Immature natural killer cell (primary cell): ENCODE measurements around the gene GRIK4. TPM values are rescaled to one million over a fixed set of nuclear protein-coding genes. Genes with fewer than 3 reads are reported as not detected.
A peak's percentile ranks its signal among the peaks of the same experiment; 100 is the strongest.
"Not testable (repeated sequence)": the region's sequence is repeated elsewhere in the genome, so short reads cannot be mapped to it uniquely, and the experiment has no call there.

ENCODE experiments used
- DNase-seq, 3 donors: peaks; one replicate each; pipeline ENCODE4 v3.0.0; 2022; ENCODE audit warnings: mixed read lengths in 1 of 3
- H3K27ac Mint-ChIP-seq, 6 donors: one replicate each; pipeline ENCODE4 v1.8.0; 2020; ENCODE audit warnings: mixed read lengths in 6 of 6, mild to moderate bottlenecking in 5 of 6, inconsistent platforms in 4 of 6, moderate library complexity in 3 of 6
- H3K27me3 Mint-ChIP-seq, 3 donors: one replicate each; pipeline ENCODE4 v1.8.0; 2020 to 2021; ENCODE audit warnings: low read depth in 3 of 3, mild to moderate bottlenecking in 3 of 3, mixed read lengths in 3 of 3, moderate library complexity in 3 of 3, inconsistent platforms in 1 of 3
- H3K36me3 Mint-ChIP-seq, 3 donors: one replicate each; pipeline ENCODE4 v1.8.0; 2020; ENCODE audit warnings: mixed read lengths in 3 of 3, inconsistent platforms in 2 of 3, mild to moderate bottlenecking in 2 of 3
- H3K4me1 Mint-ChIP-seq, 2 donors: one replicate each; pipeline ENCODE4 v1.8.0; 2020; ENCODE audit warnings: inconsistent platforms in 2 of 2, mild to moderate bottlenecking in 2 of 2, mixed read lengths in 2 of 2, moderate library complexity in 1 of 2
- H3K4me3 Mint-ChIP-seq, 5 donors: one replicate each; pipeline ENCODE4 v1.8.0; 2020; ENCODE audit warnings: mild to moderate bottlenecking in 5 of 5, mixed read lengths in 5 of 5, inconsistent platforms in 3 of 5, moderate library complexity in 3 of 5
- H3K9me3 Mint-ChIP-seq, 6 donors: one replicate each; pipeline ENCODE4 v1.8.0; 2020; ENCODE audit warnings: mild to moderate bottlenecking in 6 of 6, mixed read lengths in 6 of 6, inconsistent platforms in 4 of 6, moderate library complexity in 3 of 6
- polyA plus RNA-seq, 3 donors: library from polyadenylated mRNA; unstranded; fragments of 300-500 nt; fragmentation: Illumina TruSeq; gene quantifications; one replicate each; pipeline ENCODE4 v1.2.3, GENCODE V29; 2021

Gene GRIK4
- polyA plus RNA-seq, 3 donors from 2014 or later: 0.85 to 3.6 (median 2.0) TPM

DNA sequence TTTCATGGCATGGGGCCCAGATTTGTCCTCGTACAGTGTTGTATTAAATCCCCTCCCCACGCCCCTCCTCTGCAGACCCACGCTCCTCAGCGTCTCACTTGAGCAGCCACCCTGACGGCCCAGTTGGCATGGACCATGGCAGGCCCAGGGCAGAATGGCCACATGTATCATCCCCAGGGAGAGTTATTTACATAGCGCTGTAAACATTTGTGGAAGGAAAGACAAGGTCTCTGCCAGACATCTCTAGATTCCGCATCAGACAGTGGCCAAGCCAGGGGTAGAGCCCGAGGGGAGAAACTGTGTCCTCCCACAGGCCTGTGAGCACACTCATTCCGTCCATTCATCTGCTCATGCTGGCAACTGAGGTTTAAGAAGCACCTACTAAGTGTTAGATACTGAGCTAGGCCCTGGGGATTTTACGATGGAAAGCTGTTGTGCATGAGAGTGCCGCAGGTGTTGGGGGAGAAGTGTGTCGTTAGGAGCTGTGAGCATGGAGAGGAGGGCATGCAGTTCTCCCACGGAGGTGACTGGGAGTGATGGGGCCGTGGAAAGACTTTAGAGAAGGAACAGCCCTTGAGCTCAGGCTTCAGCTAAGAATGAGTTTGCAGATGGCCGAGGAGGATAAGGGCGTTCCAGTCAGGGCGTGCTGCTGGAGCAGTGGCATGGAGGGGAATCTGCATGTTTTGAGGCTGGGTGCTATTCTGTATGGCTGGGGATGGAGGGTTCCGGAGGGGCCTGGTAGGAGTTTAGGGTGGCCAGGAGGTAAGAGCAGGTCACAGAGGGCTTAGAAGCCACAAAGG is 94.9 kb downstream of the GRIK4 start:
- H3K9me3 Mint-ChIP-seq: no peaks in the 10 kb centered on the region
- H3K27me3 Mint-ChIP-seq: peaks cover 1 to 7% (median 4%) of the 10 kb centered on the region in 3 donors
- H3K4me3 Mint-ChIP-seq: no peak overlapping the region
- H3K36me3 Mint-ChIP-seq: no peaks in the 10 kb centered on the region
- H3K4me1 Mint-ChIP-seq: peaks cover 5 to 12% of the 10 kb centered on the region in 2 donors
- no peak for DNase-seq
- H3K27ac Mint-ChIP-seq: peak overlapping the region in 1 of 6 donors; percentile 51

DNA sequence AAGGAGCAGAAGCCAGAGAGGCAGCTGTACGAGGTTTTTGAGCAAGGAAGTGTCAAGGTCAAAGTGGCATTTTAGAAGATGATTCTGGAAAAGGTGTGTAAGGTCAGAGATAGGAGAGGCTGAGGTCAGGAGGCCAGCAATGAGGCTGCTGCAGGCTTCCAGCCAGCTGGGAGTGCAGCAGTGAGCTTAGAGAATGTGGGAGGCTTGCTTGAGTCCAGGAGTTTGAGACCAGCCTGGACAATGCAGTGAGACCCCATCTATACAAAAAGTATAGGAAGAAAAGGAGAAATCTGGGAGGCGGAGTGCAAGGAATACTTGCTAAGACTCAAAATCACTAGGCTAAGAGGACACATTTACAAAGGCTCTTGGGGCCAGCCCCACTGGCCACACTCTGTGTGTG is 96.5 kb downstream of the GRIK4 start:
- H3K27ac Mint-ChIP-seq: no peak overlapping the region
- H3K9me3 Mint-ChIP-seq: no peaks in the 10 kb centered on the region
- H3K4me1 Mint-ChIP-seq: peaks cover 17 to 25% of the 10 kb centered on the region in 2 donors
- DNase-seq: no peak
- H3K4me3 Mint-ChIP-seq: no peak overlapping the region
- H3K36me3 Mint-ChIP-seq: no peaks in the 10 kb centered on the region
- H3K27me3 Mint-ChIP-seq: peaks cover 0 to 7% (median 1%) of the 10 kb centered on the region in 3 donors

DNA sequence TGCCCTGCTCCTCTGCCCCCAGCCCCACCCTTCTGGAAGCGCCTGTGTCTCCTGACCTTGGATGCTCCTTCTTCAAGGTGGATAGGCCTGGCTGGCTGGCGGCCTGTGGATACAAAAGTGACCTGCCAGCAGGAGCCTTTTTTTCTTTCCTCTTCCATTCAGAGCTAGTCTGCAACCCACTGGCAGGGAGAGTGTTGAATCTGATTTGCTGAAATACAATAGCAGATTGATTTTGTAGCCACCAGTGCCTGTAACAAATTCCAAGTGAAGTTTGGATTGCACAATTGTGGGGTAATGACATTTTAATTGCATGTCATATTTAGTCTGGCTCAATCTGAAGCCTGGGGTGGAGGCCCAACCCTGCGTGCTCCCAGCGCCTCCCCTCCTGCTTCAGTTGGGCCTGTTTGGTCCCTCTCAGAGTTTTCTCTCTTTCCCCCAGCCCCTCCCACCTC is 97.2 kb downstream of the GRIK4 start:
- peaks cover 0 to 7% (median 1%) of the 10 kb centered on the region in 3 donors for H3K27me3 Mint-ChIP-seq
- H3K4me1 Mint-ChIP-seq: peaks cover 24 to 32% of the 10 kb centered on the region in 2 donors
- H3K4me3 Mint-ChIP-seq: no peak overlapping the region
- no peaks in the 10 kb centered on the region for H3K36me3 Mint-ChIP-seq
- no peak overlapping the region for H3K27ac Mint-ChIP-seq
- H3K9me3 Mint-ChIP-seq: no peaks in the 10 kb centered on the region
- no peak for DNase-seq

DNA sequence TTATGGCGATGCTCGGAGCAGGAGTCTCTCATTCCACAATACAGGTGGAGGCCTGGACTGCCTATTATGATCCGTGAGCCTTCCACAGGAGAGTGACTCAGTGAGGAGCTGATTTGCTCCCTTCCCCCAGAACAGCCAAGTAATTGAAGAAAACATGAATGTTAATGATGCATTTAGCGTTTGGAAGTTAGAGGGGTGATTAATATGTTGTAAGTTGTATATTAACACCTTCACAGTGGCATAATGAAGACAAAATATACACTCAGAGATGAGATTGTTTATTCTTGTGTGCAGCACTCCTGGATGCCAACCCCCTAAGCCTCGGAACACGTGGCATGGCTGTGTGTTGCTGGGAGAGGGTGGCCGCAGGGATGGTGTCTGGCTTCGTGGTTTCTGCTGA is 98.6 kb downstream of the GRIK4 start:
- DNase-seq: no peak
- Mint-ChIP-seq H3K9me3 (no peaks in the 10 kb centered on the region), H3K27me3 (peaks cover 0 to 3% (median 2%) of the 10 kb centered on the region in 3 donors), H3K4me1 (peaks cover 28 to 38% of the 10 kb centered on the region in 2 donors), H3K36me3 (no peaks in the 10 kb centered on the region), H3K27ac (peak overlapping the region in 1 of 6 donors; percentile 52), H3K4me3 (no peak overlapping the region)

DNA sequence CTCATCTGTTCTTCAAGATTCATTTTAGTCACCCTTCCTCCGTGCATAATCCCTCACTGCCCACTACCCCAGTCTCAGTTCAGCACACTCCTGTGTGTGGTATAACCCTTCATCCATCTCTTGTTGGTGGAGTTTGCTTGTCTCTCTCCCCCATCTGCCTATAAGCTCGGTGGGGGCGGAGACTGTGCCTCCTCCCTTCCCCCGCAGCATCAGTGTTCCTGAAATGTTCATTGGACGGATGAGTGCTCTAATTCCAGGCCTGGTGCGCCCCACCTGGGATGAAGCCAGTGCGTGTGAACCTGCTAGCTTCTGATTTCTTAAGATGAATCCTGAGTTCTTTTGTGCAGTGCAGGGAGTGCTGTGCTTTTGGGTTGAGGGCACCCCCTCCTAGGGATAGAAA is 100.0 kb downstream of the GRIK4 start:
- H3K4me1 Mint-ChIP-seq: peaks cover 28 to 38% of the 10 kb centered on the region in 2 donors
- no peak overlapping the region for H3K27ac Mint-ChIP-seq
- DNase-seq: no peak
- no peaks in the 10 kb centered on the region for H3K36me3 Mint-ChIP-seq
- no peak overlapping the region for H3K4me3 Mint-ChIP-seq
- H3K9me3 Mint-ChIP-seq: no peaks in the 10 kb centered on the region
- H3K27me3 Mint-ChIP-seq: peaks cover 2% of the 10 kb centered on the region in 3 donors

DNA sequence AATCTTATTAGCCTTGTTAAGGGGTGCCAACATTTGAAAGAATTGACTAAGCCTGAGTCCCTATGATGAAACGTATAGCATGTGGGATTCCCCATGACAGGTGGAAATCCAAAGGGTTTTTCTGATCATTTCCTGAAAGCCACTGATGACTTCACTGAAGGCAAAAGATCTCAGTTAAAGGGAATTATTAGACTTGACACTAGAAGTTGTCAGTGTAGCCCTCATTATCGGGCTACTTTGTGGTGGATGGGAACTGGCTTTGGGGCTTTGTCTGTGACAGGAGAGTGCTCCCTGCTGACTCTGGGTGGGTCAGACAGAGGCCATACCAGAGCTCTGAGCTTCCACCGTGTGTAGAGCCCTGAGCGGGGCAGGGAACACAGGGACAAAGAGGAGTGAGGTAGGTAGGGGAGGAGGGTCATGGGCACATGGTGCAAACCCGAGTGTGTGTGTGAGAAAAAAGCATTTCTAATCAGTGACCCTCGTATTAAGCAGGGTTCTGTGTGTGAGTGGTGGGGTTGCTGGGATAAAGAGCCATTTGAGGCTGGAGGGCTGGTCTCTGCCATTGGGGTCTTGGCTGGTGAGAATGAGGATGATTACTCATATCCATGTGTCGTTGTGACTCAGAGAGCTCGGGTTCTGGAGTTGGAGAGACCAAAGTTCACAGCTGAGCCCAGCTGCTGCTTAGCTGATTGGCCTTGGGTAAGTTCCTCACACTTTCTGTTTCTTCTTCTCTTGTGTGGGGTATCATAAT is 101.1 kb downstream of the GRIK4 start:
- Mint-ChIP-seq H3K36me3 (no peaks in the 10 kb centered on the region), H3K27ac (peak overlapping the region; percentile 72 to 98 (median 90)), H3K4me3 (peak overlapping the region; percentile 57 to 75 (median 66)), H3K9me3 (peaks cover 0 to under 1% (median 0%) of the 10 kb centered on the region in 6 donors), H3K4me1 (peaks cover 28 to 38% of the 10 kb centered on the region in 2 donors), H3K27me3 (peaks cover 2% of the 10 kb centered on the region in 3 donors)
- peak; percentile 27 to 36 (median 29) for DNase-seq

DNA sequence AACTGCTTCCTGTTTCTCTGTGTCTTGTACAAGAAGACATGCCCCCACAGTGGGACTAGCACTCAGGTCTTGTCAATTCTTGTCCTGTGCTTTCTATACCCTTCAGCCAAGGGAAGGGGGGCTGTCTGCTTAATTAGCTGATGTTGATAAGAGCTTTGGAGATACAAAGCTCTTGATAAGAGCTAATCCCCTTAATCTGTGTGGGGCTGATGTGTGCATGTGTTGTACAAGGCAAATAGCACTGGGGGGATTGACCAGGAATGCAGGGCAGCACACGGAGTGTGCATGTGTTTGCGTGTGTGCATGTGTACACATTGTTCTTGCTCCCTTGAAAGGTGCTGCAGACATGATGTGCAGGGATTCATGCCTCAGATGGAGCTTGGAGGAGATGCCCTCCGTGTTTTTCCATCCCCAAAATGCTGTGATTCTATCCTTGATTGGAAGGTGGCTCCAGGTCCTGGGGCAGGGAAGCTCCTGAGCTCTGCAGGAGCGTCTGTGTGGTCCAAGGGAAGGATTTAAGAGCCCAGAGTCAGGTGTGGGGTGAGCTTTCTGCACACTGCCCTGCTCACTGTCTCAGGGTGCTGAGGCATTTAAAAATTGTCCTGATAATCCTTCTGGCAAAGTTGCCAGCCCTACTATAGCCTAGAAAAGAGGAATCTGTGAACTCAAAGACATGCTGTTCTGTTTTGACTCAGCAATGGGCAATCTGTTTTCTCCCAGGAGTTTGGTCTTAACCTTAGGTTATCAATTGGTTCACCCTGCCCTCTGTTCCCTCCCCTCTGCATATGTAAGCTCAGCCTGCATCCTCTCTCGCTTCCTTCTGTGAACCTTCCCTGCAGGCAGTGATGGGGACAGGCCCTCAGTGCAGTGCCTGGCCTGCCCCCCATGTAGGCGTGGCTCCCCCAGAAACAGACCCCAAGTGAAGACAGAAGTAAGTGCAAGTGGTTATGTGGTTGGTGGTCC is 102.0 kb downstream of the GRIK4 start:
- Mint-ChIP-seq H3K9me3 (peaks cover 0 to 8% (median 3%) of the 10 kb centered on the region in 6 donors), H3K36me3 (peaks cover 0 to 4% (median 4%) of the 10 kb centered on the region in 3 donors), H3K27me3 (peaks cover 2% of the 10 kb centered on the region in 3 donors), H3K4me1 (peaks cover 28 to 38% of the 10 kb centered on the region in 2 donors), H3K27ac (peak overlapping the region; percentile 72 to 98 (median 90)), H3K4me3 (peak overlapping the region; percentile 57 to 75 (median 66))
- no peak for DNase-seq

DNA sequence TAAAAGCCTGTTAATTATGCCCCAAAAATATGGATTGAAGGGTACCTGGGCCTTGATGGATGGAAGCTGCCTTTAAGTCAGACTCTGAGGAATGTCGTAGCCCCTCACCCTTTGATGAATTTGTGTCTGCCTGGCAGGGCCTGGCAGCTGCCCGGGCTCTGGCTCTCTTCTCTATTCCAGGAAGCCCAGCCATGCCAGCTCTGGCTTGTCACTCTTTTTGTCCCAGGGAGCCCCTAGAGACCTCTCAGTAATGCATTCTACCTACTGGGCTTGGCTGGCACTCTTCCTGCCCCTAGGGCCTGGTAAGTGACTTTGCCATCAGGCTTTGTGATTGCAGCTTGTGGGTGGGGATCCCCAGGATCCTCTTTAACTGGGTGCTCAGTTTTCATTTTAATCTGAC is 103.8 kb downstream of the GRIK4 start:
- Mint-ChIP-seq H3K9me3 (peaks cover 0 to 8% (median 3%) of the 10 kb centered on the region in 6 donors), H3K4me3 (no peak overlapping the region), H3K27me3 (peaks cover 0 to 2% (median 2%) of the 10 kb centered on the region in 3 donors), H3K27ac (no peak overlapping the region), H3K4me1 (peaks cover 28 to 36% of the 10 kb centered on the region in 2 donors), H3K36me3 (peaks cover 0 to 4% (median 4%) of the 10 kb centered on the region in 3 donors)
- DNase-seq: no peak

DNA sequence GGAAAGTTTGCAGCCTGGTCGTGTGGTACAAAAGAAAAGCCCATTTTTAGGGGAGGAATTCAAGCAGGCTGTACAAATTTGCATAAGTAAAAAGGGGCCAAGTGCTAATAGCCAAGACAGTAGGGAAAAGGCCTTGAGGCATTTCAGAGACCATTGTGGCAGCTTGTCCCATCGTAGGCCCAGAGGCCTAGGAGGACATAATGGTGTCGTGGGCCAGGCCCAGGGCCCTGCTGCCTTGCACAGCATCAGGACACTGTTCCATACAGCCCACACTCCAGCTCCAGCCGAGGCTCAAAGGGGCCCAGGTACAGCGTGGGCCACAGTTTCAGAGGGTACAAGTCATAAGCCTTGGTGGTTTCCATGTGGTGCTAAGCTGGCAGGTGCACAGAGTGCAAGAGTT is 106.9 kb downstream of the GRIK4 start:
- no peak for DNase-seq
- Mint-ChIP-seq H3K27me3 (peaks cover 0 to 5% (median 2%) of the 10 kb centered on the region in 3 donors), H3K36me3 (peaks cover 0 to 4% (median 4%) of the 10 kb centered on the region in 3 donors), H3K4me1 (peaks cover 20 to 40% of the 10 kb centered on the region in 2 donors), H3K27ac (no peak overlapping the region), H3K9me3 (peaks cover 0 to 8% (median 3%) of the 10 kb centered on the region in 6 donors), H3K4me3 (no peak overlapping the region)

DNA sequence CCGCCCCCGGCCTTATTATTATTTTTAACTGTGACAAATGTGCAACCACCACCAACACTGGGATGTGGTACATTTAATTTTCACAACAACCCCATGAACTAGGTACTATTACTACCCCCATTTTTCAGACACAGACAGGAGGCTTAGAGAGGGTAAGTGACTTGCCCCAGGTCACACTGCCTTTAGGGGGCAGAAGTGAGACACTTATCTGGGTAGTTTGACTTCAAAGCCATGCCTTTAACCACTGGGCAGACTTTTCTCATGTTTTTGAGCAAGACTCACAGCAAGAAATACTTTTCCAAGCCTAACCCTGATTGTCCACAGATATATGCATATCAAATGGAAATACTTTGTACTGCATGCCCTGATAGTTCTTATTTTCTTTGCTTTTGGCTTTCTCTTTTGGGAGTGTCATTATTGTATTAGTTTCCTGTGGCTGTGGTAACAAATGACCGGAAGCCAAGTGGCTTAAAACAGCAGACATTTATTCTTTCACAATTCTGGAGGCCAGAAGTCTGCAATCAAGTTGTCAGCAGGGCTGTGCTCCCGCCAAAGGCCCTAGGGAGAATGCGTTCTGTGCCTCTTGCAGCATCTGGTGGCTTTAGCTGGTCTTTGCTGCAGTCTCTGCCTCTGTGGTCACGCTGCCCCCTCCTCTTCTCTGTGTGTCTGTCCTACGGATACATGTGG is 110.8 kb downstream of the GRIK4 start:
- Mint-ChIP-seq H3K9me3 (peaks cover 0 to 8% (median 3%) of the 10 kb centered on the region in 6 donors), H3K4me1 (peaks cover 12 to 39% of the 10 kb centered on the region in 2 donors), H3K36me3 (peaks cover 0 to 4% (median 4%) of the 10 kb centered on the region in 3 donors), H3K4me3 (peak overlapping the region in 4 of 5 donors; percentile 15 to 53 (median 23)), H3K27ac (peak overlapping the region in 5 of 6 donors; percentile 12 to 82 (median 56)), H3K27me3 (peaks cover 0 to 5% (median 0%) of the 10 kb centered on the region in 3 donors)
- peak; percentile 10 to 37 (median 14) for DNase-seq

DNA sequence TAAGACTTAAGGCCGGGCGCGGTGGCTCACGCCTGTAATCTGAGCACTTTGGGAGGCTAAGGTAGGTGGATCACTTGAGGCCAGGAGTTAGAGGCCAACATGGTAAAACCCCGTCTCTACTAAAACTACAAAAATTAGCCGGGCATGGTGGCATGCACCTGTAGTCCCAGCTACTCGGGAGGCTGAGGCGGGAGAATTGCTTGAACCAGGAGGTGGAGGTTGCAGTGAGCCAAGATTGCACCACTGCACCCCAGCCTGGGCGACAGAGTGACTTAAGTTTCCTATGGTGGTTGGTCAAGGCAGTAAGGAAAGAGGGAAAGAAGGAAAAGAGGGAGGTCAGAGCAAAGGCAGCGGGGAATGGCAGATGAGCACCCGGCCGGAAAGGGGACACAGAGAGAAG is 113.4 kb downstream of the GRIK4 start:
- not testable (repeated sequence) for H3K4me3 Mint-ChIP-seq, H3K27ac Mint-ChIP-seq, H3K9me3 Mint-ChIP-seq, H3K36me3 Mint-ChIP-seq, H3K27me3 Mint-ChIP-seq, DNase-seq
- H3K4me1 Mint-ChIP-seq: peaks cover 18 to 49% of the 10 kb centered on the region in 2 donors

DNA sequence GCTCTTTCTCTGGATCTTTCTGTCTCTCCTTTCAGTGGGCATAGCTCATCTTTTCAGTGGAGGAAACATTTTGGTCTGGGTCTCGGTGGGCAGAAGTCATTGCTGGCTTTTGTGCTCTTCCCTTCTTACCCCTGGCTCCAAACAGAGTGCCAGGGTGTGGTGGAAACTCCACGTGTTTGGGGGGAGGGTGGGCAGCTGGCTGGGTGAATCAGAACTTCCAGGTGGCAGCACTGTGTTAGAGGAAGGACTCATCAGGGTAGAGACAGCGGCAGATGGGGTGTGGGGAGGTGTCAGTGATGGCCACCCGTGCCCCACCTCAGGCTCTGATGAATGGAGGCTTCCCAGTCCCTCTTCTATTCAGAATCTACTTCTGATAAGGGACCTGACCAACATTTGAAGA is 114.0 kb downstream of the GRIK4 start:
- Mint-ChIP-seq H3K4me1 (peaks cover 18 to 46% of the 10 kb centered on the region in 2 donors), H3K36me3 (no peaks in the 10 kb centered on the region), H3K4me3 (no peak overlapping the region), H3K27me3 (peaks cover 0 to 5% (median 0%) of the 10 kb centered on the region in 3 donors), H3K9me3 (no peaks in the 10 kb centered on the region), H3K27ac (no peak overlapping the region)
- no peak for DNase-seq
